ENCODE data around the gene SLC2A11. TPM values are rescaled to one million over a fixed set of nuclear protein-coding genes. Genes with fewer than 3 reads are reported as not detected.

SLC2A11 gene
- total and polyA plus RNA-seq, 9 of the 15 experiments (the other 6 are each of a cell fraction or from before 2014, with no cell fraction given), result 0.44 to 2.7 (median 2.1) TPM

- TF ChIP-seq HINFP (tag; conservative IDR thresholded peaks at IDR 0.05; ENCODE audit: low read depth) (0 out of 2 replicates have a peak, but pooled peaks have one; percentile 36), ATF1 (CRISPR knock-in tag; IDR thresholded peaks at IDR 0.05) (no peak), ATF1 (tag; IDR thresholded peaks at IDR 0.05) (peak; percentile 31; the same call in 1 of the 2 replicates), HNRNPLL (IDR thresholded peaks at IDR 0.05; ENCODE audit: low read depth, low read length, poor library complexity, severe bottlenecking) (peak; percentile 9), SP1 (CRISPR knock-in tag; IDR thresholded peaks at IDR 0.05) (peak; percentile 40; the same call in 1 of the 2 replicates), POLR2A (conservative IDR thresholded peaks at IDR 0.05) (peak; percentile 79), L3MBTL2 (IDR thresholded peaks at IDR 0.05) (peak; percentile 44; the same call in 1 of the 2 replicates), GABPA (tag; conservative IDR thresholded peaks at IDR 0.05; ENCODE audit: low read depth) (peak; percentile 71), CXXC5 (CRISPR knock-in tag; IDR thresholded peaks at IDR 0.05) (peak; percentile 40; the same call in 1 of the 2 replicates), CBX1 (IDR thresholded peaks at IDR 0.05; ENCODE audit: low read depth) (0 out of 2 replicates have a peak, but pooled peaks have one; percentile 47)
- TF ChIP-seq, protein P1, sequence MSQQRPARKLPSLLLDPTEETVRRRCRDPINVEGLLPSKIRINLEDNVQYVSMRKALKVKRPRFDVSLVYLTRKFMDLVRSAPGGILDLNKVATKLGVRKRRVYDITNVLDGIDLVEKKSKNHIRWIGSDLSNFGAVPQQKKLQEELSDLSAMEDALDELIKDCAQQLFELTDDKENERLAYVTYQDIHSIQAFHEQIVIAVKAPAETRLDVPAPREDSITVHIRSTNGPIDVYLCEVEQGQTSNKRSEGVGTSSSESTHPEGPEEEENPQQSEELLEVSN (IDR thresholded peaks at IDR 0.05; ENCODE audit: borderline replicate concordance in 1 of 2, extremely low read depth in 1 of 2, insufficient read depth in 1 of 2, insufficient read length in 1 of 2, low read depth in 1 of 2, low read length in 1 of 2, poor library complexity in 1 of 2, severe bottlenecking in 1 of 2), result peak; percentile 16 to 45
Measured at GRCh38 chr22:23913661-23914353, 56.1 kb downstream of the SLC2A11 start (continued).
